Hepatocyte (in vitro differentiated cells): Measurements from ENCODE around the gene PTBP3.

Source experiments
- EZH2 ChIP-seq: fragments of 200-600 bp; sonication (generic); IDR thresholded peaks from 2 replicates; pipeline ENCODE4 v1.6.1; 2016; ENCODE audit warnings: antibody characterized with exemption, mild to moderate bottlenecking, borderline replicate concordance
- TF ChIP-seq, protein P1 (sequence below): fragments of 200-600 bp; sonication (generic); IDR thresholded peaks from 2 replicates; pipeline ENCODE4 v1.5.1; 2016; ENCODE audit warnings: antibody characterized with exemption, mild to moderate bottlenecking; ENCODE audit not compliant: poor library complexity

DNA sequence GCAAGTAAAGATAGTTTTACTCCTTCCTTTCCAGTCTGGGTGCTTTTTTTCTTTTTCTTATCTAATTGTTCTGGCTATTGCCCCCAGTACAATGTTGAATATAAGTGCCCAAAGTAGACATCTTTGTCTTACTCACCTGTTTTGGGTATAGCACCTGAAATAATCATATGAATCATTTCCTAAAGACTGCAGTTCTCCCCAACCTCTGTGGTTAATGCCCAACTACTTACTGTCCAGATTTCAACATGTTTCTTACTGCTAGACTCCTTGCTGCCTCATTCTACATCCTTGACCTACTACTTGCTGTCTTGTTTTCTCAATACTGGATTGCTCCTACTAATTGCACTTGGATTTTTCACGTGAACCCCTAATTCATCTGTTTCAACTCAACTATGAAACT is 37.6 kb upstream of the PTBP3 start:
- TF ChIP-seq, protein P1, sequence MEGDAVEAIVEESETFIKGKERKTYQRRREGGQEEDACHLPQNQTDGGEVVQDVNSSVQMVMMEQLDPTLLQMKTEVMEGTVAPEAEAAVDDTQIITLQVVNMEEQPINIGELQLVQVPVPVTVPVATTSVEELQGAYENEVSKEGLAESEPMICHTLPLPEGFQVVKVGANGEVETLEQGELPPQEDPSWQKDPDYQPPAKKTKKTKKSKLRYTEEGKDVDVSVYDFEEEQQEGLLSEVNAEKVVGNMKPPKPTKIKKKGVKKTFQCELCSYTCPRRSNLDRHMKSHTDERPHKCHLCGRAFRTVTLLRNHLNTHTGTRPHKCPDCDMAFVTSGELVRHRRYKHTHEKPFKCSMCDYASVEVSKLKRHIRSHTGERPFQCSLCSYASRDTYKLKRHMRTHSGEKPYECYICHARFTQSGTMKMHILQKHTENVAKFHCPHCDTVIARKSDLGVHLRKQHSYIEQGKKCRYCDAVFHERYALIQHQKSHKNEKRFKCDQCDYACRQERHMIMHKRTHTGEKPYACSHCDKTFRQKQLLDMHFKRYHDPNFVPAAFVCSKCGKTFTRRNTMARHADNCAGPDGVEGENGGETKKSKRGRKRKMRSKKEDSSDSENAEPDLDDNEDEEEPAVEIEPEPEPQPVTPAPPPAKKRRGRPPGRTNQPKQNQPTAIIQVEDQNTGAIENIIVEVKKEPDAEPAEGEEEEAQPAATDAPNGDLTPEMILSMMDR: no peak
- TF ChIP-seq EZH2: no peak
